Osteoblast (primary cell): ENCODE data around the gene CFAP410. TPM values are rescaled to one million over a fixed set of nuclear protein-coding genes. Genes with fewer than 3 reads are reported as not detected.

Source experiments
- DNase-seq: peaks from one replicate; pipeline ENCODE4 v3.0.0; 2011; ENCODE audit warnings: low spot score, mixed read lengths; ENCODE audit not compliant: insufficient read length; ENCODE audit errors: missing footprints
- H2AFZ ChIP-seq: 2 replicates; pipeline ENCODE4 v1.6.0; 2011; ENCODE audit warnings: mild to moderate bottlenecking, low read length
- H3K27ac ChIP-seq: 2 replicates; pipeline ENCODE4 v1.5.1; 2011; ENCODE audit warnings: mild to moderate bottlenecking, low read depth, low read length, moderate library complexity
- H3K27me3 ChIP-seq: 2 replicates; pipeline ENCODE4 v1.6.0; 2012; ENCODE audit warnings: mild to moderate bottlenecking, control low read depth, inconsistent platforms, low read length, moderate library complexity; ENCODE audit not compliant: insufficient read depth
- H3K36me3 ChIP-seq: 2 replicates; pipeline ENCODE4 v1.5.1; 2011; ENCODE audit warnings: mild to moderate bottlenecking, low read length, control low read depth, moderate library complexity; ENCODE audit not compliant: insufficient read depth
- H3K4me1 ChIP-seq: 2 replicates; pipeline ENCODE4 v1.5.1; 2011; ENCODE audit warnings: mild to moderate bottlenecking, low read length, control low read depth, moderate library complexity; ENCODE audit not compliant: insufficient read depth
- H3K4me2 ChIP-seq: 2 replicates; pipeline ENCODE4 v1.6.0; 2011; ENCODE audit warnings: mild to moderate bottlenecking, low read length; ENCODE audit not compliant: insufficient read depth
- H3K4me3 ChIP-seq: fragments of 200-600 bp; sonication (generic); 3 replicates; pipeline ENCODE4 v1.5.1; 2012; ENCODE audit warnings: mild to moderate bottlenecking, low read length, inconsistent platforms; ENCODE audit not compliant: insufficient read depth
- H3K79me2 ChIP-seq: 2 replicates; pipeline ENCODE4 v1.6.0; 2012; ENCODE audit warnings: mild to moderate bottlenecking, low read length, control low read depth, inconsistent platforms; ENCODE audit not compliant: insufficient read depth
- H3K9me3 ChIP-seq: 2 replicates; pipeline ENCODE4 v1.5.1; 2011; ENCODE audit warnings: low read depth, low read length, control low read depth
- H4K20me1 ChIP-seq: 2 replicates; pipeline ENCODE4 v1.6.0; 2012; ENCODE audit warnings: mild to moderate bottlenecking, low read length, control low read depth; ENCODE audit not compliant: insufficient read depth
- CTCF ChIP-seq: IDR thresholded peaks from 2 replicates; pipeline ENCODE4 v1.5.1; 2011; ENCODE audit warnings: mild to moderate bottlenecking, low read depth, low read length, moderate library complexity; ENCODE audit errors: extremely low read depth
- total RNA-seq: library from RNA; depleted of rRNA; stranded (reverse); fragments of >200 nt; gene quantifications from 2 replicates; pipeline ENCODE4 v1.2.3, GENCODE V29; 2012

CFAP410 gene
- total RNA-seq, 1 donor = 14.5 TPM

- Histone ChIP-seq H3K4me2 (no peak overlapping the region), H2AFZ (no peak overlapping the region), H3K27me3 (no peaks in the 10 kb centered on the region), H3K27ac (no peak overlapping the region), H4K20me1 (no peaks in the 10 kb centered on the region), H3K79me2 (no peaks in the 10 kb centered on the region), H3K36me3 (no peaks in the 10 kb centered on the region), H3K9me3 (no peaks in the 10 kb centered on the region), H3K4me1 (peaks cover 3% of the 10 kb centered on the region), H3K4me3 (no peak overlapping the region)
- TF ChIP-seq CTCF = no peak
- DNase-seq = peak; percentile 57
These were observed 52.2 kb downstream of the CFAP410 start for GRCh38 chr21:44286716-44287632.

DNA sequence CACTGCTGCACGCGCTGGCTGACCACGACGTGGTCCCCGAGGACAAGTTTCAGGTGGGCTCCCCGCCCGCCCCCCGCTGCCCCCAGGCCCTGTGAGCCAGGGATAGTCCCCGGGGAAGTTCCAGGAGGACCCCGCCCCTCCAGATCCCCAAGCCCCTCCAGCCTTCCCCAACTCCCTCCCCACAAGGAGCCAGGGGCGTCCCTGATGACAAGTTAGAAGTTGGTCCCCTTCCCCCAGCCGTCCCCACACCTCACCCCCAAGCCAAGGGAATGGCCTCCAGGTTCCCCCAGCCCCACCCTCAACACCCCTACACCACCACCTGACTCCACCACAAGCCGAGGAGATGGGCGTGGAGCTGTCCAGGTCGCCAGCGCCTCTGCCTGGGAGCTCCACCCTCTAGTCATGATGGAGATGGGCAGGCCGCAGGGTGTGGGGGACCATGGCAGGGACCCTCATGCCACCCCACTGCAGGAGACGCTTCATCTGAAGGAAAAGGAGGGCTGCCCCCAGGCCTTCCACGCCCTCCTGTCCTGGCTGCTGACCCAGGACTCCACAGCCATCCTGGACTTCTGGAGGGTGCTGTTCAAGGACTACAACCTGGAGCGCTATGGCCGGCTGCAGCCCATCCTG, 53.0 kb downstream of the CFAP410 start:
- DNase-seq = no peak
- TF ChIP-seq CTCF = no peak
- no peaks in the 10 kb centered on the region for H3K79me2 ChIP-seq
- no peaks in the 10 kb centered on the region for H3K27me3 ChIP-seq
- H3K36me3 ChIP-seq = no peaks in the 10 kb centered on the region
- H3K9me3 ChIP-seq = no peaks in the 10 kb centered on the region
- H2AFZ ChIP-seq = no peak overlapping the region
- no peak overlapping the region for H3K27ac ChIP-seq
- H3K4me2 ChIP-seq = peak overlapping the region; percentile 39
- no peaks in the 10 kb centered on the region for H4K20me1 ChIP-seq
- H3K4me1 ChIP-seq = peaks cover 3% of the 10 kb centered on the region
- H3K4me3 ChIP-seq = no peak overlapping the region

GRCh38 chr21:44285138-44285992, 53.8 kb downstream of the CFAP410 start, which contains the start of gene AIRE:
TSS of gene AIRE (plus strand) at chr21:44285876. CDS start at chr21:44286007, 131 bp downstream.
- Histone ChIP-seq H3K4me2 (peak within 1 kb of the TSS; percentile 39), H2AFZ (peak within 1 kb of the TSS; percentile 68), H3K4me1 (peaks cover 3% of the 10 kb centered on the region), H3K36me3 (no peaks in the 10 kb centered on the region), H3K27ac (no peak within 1 kb of the TSS), H3K79me2 (no peaks in the 10 kb centered on the region), H4K20me1 (no peaks in the 10 kb centered on the region), H3K4me3 (peak within 1 kb of the TSS; percentile 37), H3K9me3 (no peaks in the 10 kb centered on the region), H3K27me3 (no peaks in the 10 kb centered on the region)
- no peak for TF ChIP-seq CTCF
- peak; percentile 95 for DNase-seq
